ENCODE measurements around the gene GTF2I.

- no peak for TF ChIP-seq SIN3A (IDR thresholded peaks at IDR 0.05; ENCODE audit: borderline replicate concordance, insufficient read depth, low read length)
- TF ChIP-seq FOXP2 (optimal IDR thresholded peaks at IDR 0.05; ENCODE audit: borderline replicate concordance, extremely low read depth, extremely low read length, insufficient read depth): no peak
- no peak for TF ChIP-seq REST (IDR thresholded peaks at IDR 0.05; ENCODE audit: insufficient read depth in 1 of 2, low read depth in 2 of 2, low read length in 2 of 2)
- TF ChIP-seq TAF1 (IDR thresholded peaks at IDR 0.05; ENCODE audit: borderline replicate concordance, insufficient read depth, low read length): no peak
- no peak for TF ChIP-seq POLR2AphosphoS5 (IDR thresholded peaks at IDR 0.05; ENCODE audit: low read depth, low read length)
These were observed 16.6 kb downstream of the GTF2I start for GRCh38 chr7:74674166-74674565.
